K562 (cell line): ENCODE data around the gene ACSL6. TPM values are rescaled to one million over a fixed set of nuclear protein-coding genes. Genes with fewer than 3 reads are reported as not detected.

Experiments
- ATF2 ChIP-seq: sonication (generic); formaldehyde crosslinking; IDR thresholded peaks from 2 replicates; pipeline ENCODE4 v1.8.1; 2022; ENCODE audit warnings: missing genetic modification reagents
- KDM1A ChIP-seq, 2 experiments: fragments of 450-650 bp; IDR thresholded peaks; 2 replicates each; pipeline ENCODE4 v1.6.1; 2016; ENCODE audit warnings: mild to moderate bottlenecking in 2 of 2
- NFXL1 ChIP-seq: fragments of 450-650 bp; formaldehyde crosslinking; IDR thresholded peaks from 2 replicates; pipeline ENCODE4 v1.4.0; 2021; ENCODE audit warnings: mild to moderate bottlenecking
- ZNF41 ChIP-seq: fragments of 250-450 bp; sonication (Bioruptor Pico); conservative IDR thresholded peaks from 2 replicates; pipeline ENCODE4 v1.4.0; 2020; ENCODE audit warnings: mild to moderate bottlenecking
- ZNF512 ChIP-seq: IDR thresholded peaks from 2 replicates; pipeline ENCODE4 v1.6.1; 2016; ENCODE audit warnings: missing genetic modification characterization, missing compliant biosample characterization
- polyA plus RNA-seq, 8 experiments: library from polyadenylated mRNA; depleted of rRNA in 4 of 8; stranded (reverse) in 5 of 8; unstranded in 3 of 8; fragments of >200 nt; fragmentation: Nextera tagmentation in 2 of 8; fragmentation: Illumina TruSeq in 1 of 8; extraction: Ambion mirVana in 2 of 8; extraction: Trizol in 1 of 8; gene quantifications; 2 replicates each; pipeline versions ENCODE4 v1.2.1 to v1.2.3, GENCODE V29; 2011 to 2014; ENCODE audit warnings: inconsistent platforms in 1 of 8, missing spikeins in 1 of 8
- total RNA-seq, 7 experiments: library from RNA; depleted of rRNA in 6 of 7; stranded (reverse); fragments of >200 nt in 6 of 7; fragmentation: Illumina TruSeq in 2 of 7; extraction: Trizol in 2 of 7; gene quantifications; 2 replicates each; pipeline versions ENCODE4 v1.2.1 to v1.2.3, GENCODE V29; 2011 to 2021; ENCODE audit warnings: low replicate concordance in 1 of 7

Gene ACSL6
- total and polyA plus RNA-seq, 9 of the 15 experiments (the other 6 are each of a cell fraction or from before 2014, with no cell fraction given) = 0.50 to 1.5 (median 0.69) TPM

GRCh38 chr5:132057498-132058255, 46.2 kb upstream of the ACSL6 start (continued):
- TF ChIP-seq KDM1A (IDR thresholded peaks at IDR 0.05) (peak; percentile 16 to 51; a peak in 2 of 4 replicates), NFXL1 (CRISPR knock-in tag) (no peak), ZNF41 (CRISPR knock-in tag) (no peak), ATF2 (CRISPR knock-in tag) (no peak), ZNF512 (tag) (no peak)
